Measurements from ENCODE around the gene CFAP90.

The CFAP90 gene

GRCh38 chr5:7849681-7850394 lies 1.1 kb downstream of the CFAP90 start:
- no peaks in the 10 kb centered on the region for H3K36me3 ChIP-seq
- H3K4me1 ChIP-seq (ENCODE audit: control insufficient read depth in 1 of 2, insufficient read depth in 1 of 2, low read depth in 1 of 2, low read length in 1 of 2): peaks cover 0 to 15% of the 10 kb centered on the region in 2 experiments
- peak overlapping the region in 1 of 2 experiments; percentile 48 for H3K4me3 ChIP-seq (ENCODE audit: low read depth in 1 of 2, low read length in 1 of 2)
- H3K9me3 ChIP-seq: no peaks in the 10 kb centered on the region
- no peak for TF ChIP-seq CTCF (IDR thresholded peaks at IDR 0.05)
- H3K27ac ChIP-seq: no peak overlapping the region
- H3K27me3 ChIP-seq: peaks cover 86% of the 10 kb centered on the region

GRCh38 chr5:7848296-7848695 lies 2.6 kb downstream of the CFAP90 start:
- H3K27ac ChIP-seq: no peak overlapping the region
- H3K9me3 ChIP-seq: no peaks in the 10 kb centered on the region
- peaks cover 0 to 15% of the 10 kb centered on the region in 2 experiments for H3K4me1 ChIP-seq (ENCODE audit: control insufficient read depth in 1 of 2, insufficient read depth in 1 of 2, low read depth in 1 of 2, low read length in 1 of 2)
- peaks cover 87% of the 10 kb centered on the region for H3K27me3 ChIP-seq
- no peak for TF ChIP-seq CTCF (IDR thresholded peaks at IDR 0.05)
- H3K4me3 ChIP-seq (ENCODE audit: low read depth in 1 of 2, low read length in 1 of 2): no peak overlapping the region
- no peaks in the 10 kb centered on the region for H3K36me3 ChIP-seq

- TF ChIP-seq CTCF (IDR thresholded peaks at IDR 0.05): no peak
- no peak overlapping the region for H3K27ac ChIP-seq
- no peaks in the 10 kb centered on the region for H3K9me3 ChIP-seq
- H3K36me3 ChIP-seq: no peaks in the 10 kb centered on the region
- H3K27me3 ChIP-seq: peaks cover 79% of the 10 kb centered on the region
- peaks cover 0 to 15% of the 10 kb centered on the region in 2 experiments for H3K4me1 ChIP-seq (ENCODE audit: control insufficient read depth in 1 of 2, insufficient read depth in 1 of 2, low read depth in 1 of 2, low read length in 1 of 2)
- no peak overlapping the region for H3K4me3 ChIP-seq (ENCODE audit: low read depth in 1 of 2, low read length in 1 of 2)
Measured at GRCh38 chr5:7846327-7846726, 4.6 kb downstream of the CFAP90 start.

GRCh38 chr5:7845557-7845956 lies 5.4 kb downstream of the CFAP90 start:
- no peak overlapping the region for H3K27ac ChIP-seq
- H3K4me1 ChIP-seq (ENCODE audit: control insufficient read depth in 1 of 2, insufficient read depth in 1 of 2, low read depth in 1 of 2, low read length in 1 of 2): peaks cover 0 to 9% of the 10 kb centered on the region in 2 experiments
- H3K36me3 ChIP-seq: no peaks in the 10 kb centered on the region
- peaks cover 72% of the 10 kb centered on the region for H3K27me3 ChIP-seq
- H3K9me3 ChIP-seq: no peaks in the 10 kb centered on the region
- no peak overlapping the region for H3K4me3 ChIP-seq (ENCODE audit: low read depth in 1 of 2, low read length in 1 of 2)
- TF ChIP-seq CTCF (IDR thresholded peaks at IDR 0.05): no peak

- Histone ChIP-seq H3K4me3 (ENCODE audit: low read depth in 1 of 2, low read length in 1 of 2) (no peak overlapping the region), H3K36me3 (no peaks in the 10 kb centered on the region), H3K27ac (no peak overlapping the region), H3K27me3 (peaks cover 65% of the 10 kb centered on the region), H3K9me3 (no peaks in the 10 kb centered on the region), H3K4me1 (ENCODE audit: control insufficient read depth in 1 of 2, insufficient read depth in 1 of 2, low read depth in 1 of 2, low read length in 1 of 2) (peaks cover 0 to 4% of the 10 kb centered on the region in 2 experiments)
- no peak for TF ChIP-seq CTCF (IDR thresholded peaks at IDR 0.05)
Measured at GRCh38 chr5:7844901-7845300, 6.0 kb downstream of the CFAP90 start.
